Activated CD4-positive, CD25-positive, alpha-beta regulatory T cell treated with anti-CD3 and anti-CD28 coated beads, Interleukin-2, amount 50 U/mL, for 24 hours (primary cell): ENCODE results near the gene LHCGR.
"Not testable (repeated sequence)": the region's sequence is repeated elsewhere in the genome, so short reads cannot be mapped to it uniquely, and the experiment has no call there.

ENCODE experiments used
- ATAC-seq, 2 donors: fragments of 150-1000 bp; cut with Tn5 transposase; one replicate each; pipeline ENCODE4 v1.10.0; 2021; ENCODE audit warnings: mild to moderate bottlenecking in 1 of 2, moderate library complexity in 1 of 2

LHCGR gene

DNA sequence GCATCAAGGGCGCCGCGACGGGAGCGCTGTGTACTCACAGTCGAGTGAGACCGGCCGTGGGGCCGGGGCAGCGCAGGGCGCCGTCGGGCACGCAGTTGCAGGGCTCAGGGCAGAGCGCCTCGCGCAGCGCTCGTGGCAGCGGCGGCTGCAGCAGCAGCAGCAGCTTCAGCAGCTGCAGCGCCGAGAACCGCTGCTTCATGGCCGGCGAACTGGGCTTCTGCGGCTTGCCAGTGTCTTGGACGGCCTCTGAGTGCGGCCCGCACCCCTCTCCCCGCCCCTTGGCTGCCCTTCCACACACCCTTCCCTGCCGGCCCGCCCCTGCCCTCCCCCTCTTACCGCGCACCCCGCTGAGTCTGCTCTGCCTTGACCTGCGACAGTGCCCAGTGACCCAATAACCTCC is at the start of gene LHCGR:
LHCGR (minus strand) TSS at position 252 of the 400 bp plus-strand sequence; CDS start at position 199, 53 bp downstream.
- no peak for ATAC-seq

DNA sequence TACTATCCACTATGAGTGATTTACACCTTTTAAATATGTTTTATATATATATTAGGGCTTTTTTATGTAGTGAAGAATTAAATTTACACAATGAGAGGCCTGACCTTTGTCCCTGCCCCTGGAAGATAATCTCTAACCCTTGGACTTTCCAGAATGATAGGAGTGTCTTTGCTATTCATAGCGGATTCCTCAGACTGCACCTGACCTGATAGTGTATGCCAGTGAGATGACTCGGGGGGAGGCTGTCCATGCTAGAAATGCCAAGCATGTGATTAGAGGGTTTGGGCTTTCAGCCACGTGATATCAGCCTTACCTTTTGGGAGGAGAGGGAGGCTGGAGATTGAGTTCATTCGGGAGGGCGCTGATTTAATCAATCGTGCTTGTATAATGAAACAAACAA is 44.1 kb upstream of the LHCGR start:
- no peak for ATAC-seq

DNA sequence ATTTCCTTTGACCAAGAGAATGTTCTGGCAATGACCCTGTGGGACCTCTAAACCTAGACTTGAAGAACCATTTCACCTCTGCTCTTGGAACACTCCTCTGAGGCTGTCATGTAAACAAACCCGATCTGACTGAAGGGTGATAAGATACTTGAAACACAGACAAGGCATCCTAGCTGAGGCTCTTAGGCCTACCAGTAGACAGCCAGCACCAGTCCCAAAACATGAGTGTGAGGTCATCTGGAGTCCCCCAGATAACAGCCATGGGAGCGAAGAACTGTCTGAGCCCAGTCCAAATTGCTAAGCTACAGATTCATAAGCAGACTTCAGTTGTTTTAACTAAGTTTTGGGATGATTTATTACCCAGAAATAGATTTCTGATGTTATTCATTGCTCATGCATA is 39.5 kb upstream of the LHCGR start:
- no peak for ATAC-seq

DNA sequence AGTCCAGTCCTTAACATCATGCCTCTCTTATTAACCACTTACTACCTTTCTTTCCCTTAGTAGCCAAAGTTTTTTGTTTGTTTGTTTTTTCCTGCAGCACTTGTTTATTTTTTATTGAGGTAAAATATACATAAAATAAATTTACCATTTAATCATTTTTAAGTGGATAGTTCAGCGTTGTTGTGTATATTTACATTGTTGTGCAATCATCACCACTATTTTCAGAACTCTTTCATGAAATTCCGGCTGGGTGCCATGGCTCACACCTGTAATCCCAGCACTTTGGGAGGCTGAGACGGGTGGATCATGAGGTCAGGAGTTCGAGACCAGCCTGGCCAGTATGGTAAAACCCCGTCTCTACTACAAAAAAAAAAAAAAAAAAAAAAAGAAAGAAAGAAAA is 38.1 kb upstream of the LHCGR start:
- ATAC-seq = no peak

DNA sequence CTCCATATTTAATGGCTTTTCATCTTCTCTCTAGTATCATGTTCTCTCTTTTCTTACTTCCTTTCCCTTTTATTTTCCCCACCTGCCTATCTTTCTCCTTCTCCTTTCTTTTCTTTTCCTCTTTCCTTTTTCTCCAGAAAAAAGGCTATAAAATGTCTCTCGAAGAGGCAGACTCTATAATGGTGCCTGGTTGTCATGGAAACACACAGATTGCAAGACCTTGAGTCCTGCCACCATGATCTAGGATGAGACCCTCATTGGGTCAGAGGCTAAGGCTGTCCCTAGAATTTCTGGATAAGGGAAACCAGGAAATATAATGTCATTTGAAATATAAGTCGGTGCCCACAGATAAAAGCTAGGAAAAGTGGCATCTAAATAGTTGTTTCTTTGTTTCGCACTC is 36.5 kb upstream of the LHCGR start:
- no peak for ATAC-seq

DNA sequence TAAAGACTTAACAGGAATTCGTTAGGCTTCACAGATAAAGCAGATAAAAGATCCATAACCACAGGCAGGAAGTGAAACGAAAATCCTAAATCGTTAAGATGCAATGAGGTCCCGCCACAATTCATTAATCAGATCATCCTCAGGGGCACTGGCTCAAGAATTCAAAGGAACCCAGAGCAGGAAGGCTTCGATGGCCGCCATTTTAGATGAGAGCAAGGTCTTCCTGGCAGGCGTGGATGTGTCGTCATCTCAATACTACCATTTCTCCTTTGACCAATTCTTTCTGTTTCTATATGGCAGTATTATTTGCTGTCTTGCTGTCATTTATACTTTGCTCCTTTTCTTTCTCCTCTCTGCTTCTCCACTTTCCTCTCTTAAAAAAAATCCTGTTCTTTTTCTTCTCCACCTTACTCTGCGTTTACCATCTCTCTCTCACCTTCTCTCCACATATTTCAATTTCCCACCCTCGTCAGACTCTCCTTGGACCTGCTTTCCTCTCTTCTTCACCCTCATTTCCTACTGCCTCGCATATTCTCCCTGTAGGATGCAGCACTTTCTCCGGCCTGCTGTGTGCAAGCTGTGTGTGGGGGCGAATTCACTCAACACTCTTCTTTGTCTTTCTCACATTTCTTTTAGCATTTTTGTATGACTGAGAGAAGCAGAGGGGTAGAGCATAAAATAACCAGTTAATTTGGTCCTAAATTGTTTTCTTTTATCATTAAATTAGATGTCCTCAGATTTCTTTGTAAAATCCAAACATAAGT is 35.1 kb upstream of the LHCGR start:
- no peak for ATAC-seq

DNA sequence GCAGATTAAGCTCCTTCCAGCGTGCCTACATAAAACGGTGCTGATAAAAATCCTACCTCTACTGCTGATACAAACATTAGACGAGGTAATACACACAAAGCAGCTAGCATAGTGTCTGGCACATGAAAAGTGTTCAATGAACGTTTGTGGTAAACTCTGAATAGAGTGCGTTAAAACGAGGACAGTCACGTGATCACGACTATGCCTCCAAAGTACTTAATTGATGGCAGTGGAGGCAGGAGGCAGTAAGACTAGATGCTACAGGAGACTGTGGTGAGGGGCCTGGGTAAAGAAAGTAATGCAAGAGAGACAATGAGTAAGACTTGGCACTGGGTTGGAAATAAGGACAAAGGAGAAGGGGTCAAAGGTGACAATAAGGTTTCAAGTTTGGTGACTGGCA is 32.1 kb upstream of the LHCGR start:
- ATAC-seq = no peak

DNA sequence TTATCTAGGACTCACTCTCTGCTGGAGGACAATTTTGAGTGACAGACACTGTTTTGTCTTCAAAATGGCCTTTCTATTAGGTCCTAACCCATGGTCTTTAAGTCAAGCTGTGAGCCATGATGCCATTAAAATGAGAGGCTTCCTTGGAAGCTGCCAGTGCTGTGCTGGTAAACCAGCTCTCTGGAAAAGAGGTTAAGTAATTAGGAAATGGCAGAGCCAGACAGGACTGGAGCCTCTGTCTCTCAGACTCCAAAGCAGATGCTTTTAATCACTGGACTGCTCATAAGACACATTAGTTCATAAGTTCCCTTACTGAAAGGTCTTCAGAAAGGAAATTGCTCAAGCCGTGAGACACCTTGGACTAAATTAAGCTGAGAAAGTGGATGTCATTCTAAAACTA is 25.8 kb upstream of the LHCGR start:
- no peak for ATAC-seq

DNA sequence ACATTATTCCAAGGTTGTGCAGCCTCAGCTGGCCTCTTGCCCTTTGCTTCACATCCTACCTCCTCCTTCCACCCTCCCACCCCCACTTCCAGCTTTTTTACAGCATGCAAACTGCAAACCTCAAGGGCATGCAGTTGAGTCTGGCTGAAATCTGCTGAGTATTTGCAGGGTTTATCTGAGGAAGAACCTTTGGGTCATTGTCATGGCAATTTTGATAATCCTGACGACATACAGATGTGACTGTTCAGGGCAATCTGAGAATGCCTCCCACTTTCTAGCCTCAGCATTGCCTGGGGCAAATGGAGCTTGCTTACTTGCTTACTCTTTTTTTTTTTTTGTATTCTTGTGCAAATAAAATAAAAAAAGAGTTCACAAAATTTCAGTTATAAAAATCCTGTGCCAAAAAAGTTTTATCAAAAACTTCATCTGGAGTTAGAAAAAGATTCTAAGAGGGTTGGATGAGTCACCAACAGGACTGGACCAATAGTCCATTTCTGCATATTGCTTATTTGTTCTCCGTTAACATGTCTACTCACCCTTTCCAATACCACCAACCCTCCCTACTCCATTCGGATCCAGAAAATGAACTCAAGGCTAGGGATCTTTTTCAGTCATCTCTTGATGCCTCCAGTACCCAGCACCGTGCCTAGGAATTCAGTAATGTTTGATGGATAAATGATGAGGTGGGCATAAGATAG is 23.6 kb upstream of the LHCGR start:
- ATAC-seq = no peak

DNA sequence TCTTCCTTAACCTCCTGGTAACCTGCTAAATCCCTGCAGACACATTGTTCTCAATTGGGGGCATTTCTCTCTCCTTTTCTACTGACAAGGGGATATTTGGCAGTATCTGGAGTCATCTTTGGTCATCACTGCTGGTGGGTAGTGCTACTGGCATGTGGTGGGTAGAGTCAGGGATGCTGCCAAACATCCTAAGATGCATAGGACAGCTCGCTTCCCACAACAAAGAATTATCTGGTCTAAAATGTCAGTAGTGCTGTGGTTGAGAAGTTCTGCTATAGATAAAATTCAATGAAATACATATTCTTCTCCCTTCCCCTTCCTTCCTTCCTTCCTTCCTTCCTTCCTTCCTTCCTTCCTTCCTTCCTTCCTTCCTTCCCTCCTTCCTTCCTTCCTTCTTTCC is 18.7 kb upstream of the LHCGR start:
- ATAC-seq = no peak

DNA sequence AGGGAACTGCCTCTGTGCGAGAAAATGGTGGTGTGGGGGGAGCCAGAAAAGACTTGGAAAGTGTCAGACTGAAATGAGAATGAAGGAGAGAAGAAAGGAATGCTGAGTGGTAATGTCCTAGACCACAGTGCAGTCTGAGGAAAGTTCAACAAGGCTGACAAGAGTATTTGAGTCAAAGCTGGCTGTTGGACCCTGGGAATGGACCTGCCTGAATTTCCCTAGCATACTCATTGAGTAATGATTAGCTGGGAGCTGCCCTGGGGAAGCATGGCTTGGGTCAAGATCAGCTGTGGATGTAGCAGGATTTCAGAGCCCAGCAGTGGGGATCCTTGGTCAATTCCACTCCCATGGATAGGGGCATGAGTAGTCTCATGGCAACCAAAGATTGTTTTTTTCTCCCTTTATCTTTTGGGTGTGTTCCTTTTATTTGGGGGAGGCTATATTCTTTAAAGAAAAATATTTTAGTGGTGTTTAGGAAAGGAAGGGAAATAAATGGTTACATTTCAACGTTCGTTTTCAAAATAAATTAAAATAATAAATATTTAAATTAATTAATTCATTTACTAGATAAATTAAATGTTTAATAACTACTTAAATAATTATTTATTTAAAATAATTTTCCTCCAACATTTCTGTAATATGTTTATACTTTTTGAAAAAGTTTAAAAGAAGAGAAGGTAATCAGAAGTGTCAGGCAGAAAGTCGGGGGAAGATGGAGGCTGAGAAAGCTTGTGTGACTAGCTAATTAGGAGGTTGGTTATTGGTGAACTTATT is 15.9 kb upstream of the LHCGR start:
- no peak for ATAC-seq

DNA sequence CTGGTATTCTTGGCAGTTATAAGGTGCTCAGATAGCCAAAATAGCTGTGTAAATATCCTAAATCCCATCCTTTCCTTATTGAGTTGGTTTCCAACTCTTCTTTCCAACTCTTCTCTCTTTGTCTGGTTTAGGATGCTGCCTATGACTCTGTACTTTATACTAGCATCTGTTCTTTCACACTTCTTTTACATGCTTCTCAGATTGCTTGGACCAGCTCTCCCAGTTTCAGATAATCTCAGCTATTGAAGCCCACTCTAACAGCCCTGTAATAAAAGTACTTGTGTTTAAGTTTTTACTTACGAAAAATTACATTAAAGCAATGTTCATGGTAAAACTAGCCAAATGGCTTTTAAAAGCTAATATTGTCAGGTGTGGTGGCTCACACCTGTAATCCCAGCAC is 14.7 kb upstream of the LHCGR start:
- no peak for ATAC-seq

DNA sequence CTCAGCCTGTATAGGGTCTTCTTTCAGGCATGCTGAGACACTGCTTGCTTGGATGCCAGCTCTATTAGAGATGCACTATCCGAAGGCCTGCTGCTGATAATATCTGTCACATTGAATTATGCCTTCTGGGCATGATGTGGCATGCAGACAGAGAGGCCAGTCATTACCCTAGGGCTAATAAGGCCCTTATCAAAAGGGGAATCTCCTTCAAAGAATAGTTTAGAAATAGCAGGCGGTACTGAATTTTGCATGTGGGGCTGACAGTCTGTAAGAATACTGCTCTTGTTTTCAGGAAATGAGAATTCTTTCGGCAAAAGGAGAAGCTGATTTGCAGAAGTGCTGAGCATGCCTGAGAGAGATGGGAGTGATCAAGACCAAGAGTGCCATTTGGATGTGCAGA is 13.1 kb upstream of the LHCGR start:
- ATAC-seq = no peak

DNA sequence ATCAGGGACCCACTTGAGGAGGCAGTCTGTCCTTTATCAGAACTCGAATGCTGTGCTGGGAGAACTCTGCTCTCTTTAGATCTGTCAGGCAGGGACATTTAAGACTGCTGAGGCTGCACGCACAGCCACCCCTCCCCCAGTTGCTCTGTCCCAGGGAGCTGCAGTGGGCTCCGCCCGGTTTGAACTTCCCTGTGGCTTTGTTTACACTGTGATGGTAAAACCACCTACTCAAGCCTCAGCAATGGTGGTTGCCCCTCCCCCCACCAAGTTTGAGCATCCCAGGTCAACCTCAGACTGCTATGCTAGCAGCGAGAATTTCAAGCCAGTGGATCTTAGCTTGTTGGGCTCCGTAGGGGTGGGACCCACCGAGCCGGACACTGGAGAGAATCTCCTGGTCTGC is 11.8 kb upstream of the LHCGR start:
- no peak for ATAC-seq

DNA sequence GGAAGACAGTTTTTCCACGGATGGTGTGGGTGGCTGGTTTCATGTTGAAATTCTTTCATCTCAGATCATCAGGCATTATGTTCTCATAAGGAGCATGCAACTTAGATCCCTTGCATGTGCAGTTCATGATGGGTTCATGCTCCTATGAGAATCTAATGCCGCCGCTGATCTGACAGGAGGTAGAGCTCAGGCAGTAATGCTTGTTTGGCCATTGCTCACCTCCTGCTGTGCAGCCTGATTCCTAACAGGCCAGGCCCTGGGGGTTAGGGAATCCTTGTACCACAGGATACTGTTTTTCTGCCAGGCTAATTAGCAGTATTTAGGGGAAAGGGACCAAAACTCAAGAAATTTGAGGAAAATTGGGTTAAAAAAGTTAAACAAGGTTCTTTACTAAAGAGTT is 5.3 kb upstream of the LHCGR start:
- no peak for ATAC-seq

DNA sequence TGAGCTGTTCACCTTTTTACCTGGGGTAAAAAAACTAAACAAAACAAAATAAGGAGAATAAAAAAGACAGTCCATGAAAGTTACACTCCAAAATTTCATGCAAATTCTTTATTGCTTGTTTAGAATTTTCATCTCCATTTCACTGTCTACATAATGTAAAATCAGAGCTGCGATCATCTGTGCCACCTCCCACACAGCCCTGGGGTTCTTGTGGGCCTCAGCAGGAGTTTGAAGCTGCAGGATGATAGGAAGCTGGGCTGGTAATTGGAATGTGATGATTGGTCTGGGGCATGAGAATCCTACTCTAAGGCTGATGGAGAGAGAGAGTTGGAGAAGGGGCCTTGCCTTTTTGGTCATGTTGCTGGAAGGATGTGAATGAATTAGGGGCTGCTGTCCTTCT is 4.2 kb upstream of the LHCGR start:
- ATAC-seq = no peak

DNA sequence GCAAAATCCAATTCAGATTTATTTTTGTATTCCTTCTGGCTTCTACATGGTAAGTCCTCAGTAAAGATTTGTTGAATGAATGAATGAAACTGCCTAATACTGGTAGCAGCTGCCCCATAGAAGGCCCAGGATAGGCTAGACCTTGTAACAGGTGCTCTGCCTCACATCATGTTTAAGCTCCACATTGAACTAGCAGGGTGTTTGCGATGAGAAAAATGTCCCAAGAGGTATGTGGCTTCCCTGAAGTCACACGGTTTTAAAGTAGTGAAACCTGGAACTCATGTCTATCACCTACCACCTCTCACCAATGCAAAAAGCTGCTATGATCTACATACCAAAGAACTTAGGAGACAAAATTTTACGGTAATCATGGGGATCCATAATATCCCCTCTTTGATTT is 765 bp upstream of the LHCGR start:
- ATAC-seq = no peak

DNA sequence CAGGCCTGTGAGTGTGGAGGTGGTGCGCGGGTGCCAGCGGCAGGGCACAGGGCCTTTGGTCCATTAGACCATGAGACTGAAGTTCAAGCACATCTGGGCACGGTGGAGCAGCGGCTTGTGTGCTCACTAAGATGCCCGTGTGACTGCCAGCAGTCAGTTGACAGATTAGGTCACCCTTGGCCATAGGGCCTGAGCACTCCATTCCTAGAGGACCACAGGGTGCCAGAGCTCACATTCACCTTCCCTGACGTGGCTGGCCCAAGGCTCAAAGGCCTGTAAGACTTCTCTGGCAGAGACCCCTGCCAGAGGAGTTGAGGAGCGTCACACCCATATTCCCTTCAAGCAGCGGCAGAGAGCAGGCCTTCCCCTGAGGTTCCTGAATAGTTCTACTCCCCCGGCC is 650 bp downstream of the LHCGR start:
- no peak for ATAC-seq

DNA sequence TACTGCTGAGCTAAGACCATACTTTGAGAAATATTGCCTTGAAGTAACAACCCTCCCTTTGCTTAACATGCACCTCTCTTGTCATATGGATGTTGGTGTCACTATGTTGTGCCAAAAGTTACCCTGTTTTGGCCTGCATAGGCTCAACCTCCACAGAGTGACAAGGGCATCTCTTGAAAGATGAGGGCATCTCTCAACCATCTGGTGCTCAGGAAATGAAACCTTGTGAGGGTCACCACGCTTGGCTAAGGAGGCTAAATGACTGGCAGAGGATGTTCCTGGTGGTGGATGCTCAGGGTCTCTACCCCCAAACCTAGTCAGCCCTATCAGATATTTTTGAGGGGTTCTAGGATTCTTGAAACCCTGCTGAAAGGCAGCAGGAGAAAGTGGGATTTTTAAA is 2.3 kb downstream of the LHCGR start:
- ATAC-seq = no peak

DNA sequence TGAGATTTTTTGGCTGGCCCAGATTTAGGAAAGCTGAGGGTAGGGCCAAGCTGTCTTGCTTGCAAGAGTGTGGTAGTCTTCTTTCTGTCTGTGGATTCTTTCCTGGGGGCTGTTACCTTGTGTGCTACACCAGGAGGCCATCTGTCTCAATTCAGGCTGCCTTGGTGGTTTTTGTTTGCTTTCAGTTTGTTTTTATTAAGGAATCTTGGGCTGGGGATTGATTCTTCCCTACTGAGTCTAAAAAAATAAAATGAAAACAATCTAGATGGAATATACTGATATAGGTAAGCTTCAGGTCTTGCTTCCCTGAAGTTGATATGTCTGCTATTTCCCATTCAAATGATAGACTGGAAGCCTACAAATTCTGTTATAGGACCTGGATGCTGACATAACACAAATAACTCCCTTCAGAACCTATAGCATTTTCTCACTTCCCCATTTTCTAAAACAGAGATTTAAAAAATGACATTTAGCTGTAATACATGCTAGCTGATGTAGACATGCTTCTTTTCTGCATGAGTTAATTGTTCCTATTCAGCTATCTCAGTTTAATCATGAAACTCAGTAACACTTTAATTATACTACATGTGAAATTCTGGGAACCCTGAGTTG is 5.3 kb downstream of the LHCGR start:
- ATAC-seq = no peak

DNA sequence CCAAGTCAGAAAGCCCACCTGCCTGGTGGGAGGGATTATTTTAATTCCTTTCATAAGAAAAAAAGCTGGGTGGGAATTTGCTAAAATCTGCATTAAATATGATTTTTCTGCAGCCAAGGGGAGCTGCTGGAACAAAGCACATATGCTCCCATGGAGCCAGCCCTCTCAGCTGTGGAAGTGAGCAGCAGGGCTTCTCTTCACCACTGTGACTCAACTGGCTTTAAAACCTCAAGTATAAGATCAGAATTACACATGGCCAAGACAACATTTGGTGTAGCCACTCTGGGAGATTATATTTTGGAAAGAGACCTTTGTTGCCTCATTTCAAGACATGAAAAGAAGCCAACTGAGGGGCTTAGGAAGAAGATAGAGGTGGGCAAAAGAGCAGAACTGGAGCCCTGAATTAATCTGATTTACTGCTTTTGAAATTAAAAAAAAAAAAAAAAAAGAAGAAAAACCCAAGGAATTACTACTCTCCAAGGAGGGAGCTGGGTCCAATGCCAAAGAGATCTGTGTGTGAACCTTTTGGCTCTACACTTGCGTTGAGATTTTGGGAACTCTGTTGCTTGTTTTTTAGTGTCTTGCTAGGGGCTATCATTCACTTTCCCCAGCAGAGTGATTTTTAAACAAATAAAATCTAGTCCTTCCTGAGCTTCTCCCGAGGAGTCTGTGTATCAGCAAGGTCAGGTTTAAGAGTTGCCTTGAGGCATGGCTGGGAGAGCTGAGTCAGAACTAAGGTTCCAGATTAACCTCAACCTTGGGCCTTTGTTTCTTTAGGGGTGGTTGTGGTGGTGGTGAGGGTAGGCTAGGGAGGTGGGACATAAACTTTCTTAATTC is 6.0 kb downstream of the LHCGR start:
- no peak for ATAC-seq

DNA sequence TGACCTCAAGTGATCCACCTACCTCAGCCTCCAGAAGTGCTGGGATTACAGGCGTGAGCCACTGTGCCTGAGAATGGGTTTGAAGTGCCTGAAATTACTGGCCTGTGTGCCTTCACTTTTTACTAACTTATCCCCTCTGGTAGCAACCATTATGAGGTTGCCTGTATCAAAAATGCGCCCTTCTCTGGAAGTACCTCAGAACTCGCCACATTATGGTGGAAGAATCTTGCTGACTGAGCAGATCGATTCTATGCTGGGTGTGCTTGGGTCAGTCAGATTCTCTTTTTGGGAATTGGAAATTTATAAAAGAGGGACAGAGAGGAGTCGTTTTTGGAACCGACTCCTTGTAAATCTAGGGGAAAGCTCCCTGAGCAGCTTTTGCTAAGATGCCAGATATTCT is 8.2 kb downstream of the LHCGR start:
- no peak for ATAC-seq

DNA sequence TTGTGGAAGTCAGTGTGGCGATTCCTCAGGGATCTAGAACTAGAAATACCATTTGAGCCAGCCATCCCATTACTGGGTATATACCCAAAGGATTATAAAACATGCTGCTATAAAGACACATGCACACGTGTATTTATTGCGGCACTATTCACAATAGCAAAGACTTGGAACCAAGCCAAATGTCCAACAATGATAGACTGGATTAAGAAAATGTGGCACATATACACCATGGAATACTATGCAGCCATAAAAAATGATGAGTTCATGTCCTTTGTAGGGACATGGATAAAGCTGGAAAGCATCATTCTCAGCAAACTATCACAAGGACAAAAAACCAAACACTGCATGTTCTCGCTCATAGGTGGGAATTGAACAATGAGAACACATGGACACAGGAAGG is 16.3 kb downstream of the LHCGR start:
- not testable (repeated sequence) for ATAC-seq
